ENCODE data around the gene SLC5A5.

Gene SLC5A5

DNA sequence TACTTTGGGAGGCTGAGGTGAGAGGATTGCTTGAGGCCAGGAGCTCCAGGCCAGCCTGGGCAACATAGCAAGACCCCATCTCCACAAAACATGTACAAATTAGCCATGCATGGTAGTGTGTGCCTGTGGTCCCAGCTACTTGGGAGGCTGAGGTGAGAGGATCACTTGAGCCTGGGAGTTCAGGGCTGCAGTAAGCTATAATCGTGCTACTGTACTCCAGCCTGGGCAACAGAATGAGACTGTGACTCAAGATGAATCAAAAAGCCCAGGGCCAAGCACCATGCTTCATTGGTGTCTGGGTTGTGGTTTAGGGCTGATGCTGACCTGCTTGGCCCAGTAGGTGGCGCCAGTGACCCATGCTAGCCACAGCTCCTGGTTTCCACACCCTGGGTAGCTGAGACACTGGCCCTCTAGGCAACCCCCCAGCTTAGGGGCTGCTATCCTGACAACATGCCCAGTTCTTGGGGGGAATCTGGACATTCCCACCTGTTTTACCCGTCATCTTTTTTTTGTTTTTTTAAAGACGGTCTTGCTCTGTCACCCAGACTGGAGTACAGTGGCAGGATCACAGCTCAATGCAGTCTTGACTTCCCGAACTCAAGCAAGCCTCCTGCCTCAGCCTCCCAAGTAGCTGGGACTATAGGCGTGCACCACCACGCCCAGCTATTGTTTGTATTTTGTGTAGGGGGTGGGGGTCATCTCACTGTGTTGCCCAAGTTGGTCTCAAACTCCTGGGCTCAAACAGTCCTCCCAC lies 66.5 kb downstream of the SLC5A5 start:
- Histone ChIP-seq H3K79me2 (ENCODE audit: control insufficient read depth, low read length) (peaks cover 26% of the 10 kb centered on the region), H3F3A (ENCODE audit: control insufficient read depth, insufficient read depth) (no peaks in the 10 kb centered on the region), H3K36me3 (ENCODE audit: control insufficient read depth, low read length) (peaks cover 28% of the 10 kb centered on the region), H3K9me2 (replicated peaks; ENCODE audit: control insufficient read depth, low read length) (no peaks in the 10 kb centered on the region), H3K4me2 (ENCODE audit: low read length) (no peak overlapping the region), H3K4me1 (ENCODE audit: control insufficient read depth, low read length) (peaks cover 10% of the 10 kb centered on the region), H3K9me3 (ENCODE audit: control insufficient read depth, insufficient read depth, low read length) (no peaks in the 10 kb centered on the region), H3K27me3 (ENCODE audit: control insufficient read depth, low read length) (no peaks in the 10 kb centered on the region), H4K20me1 (ENCODE audit: control insufficient read depth, insufficient read depth, low read depth, low read length) (no peaks in the 10 kb centered on the region), H3K27ac (ENCODE audit: low read depth, low read length) (no peak overlapping the region), H3K4me3 (ENCODE audit: low read length) (no peak overlapping the region)
- TF ChIP-seq EZH2phosphoT487 (IDR thresholded peaks at IDR 0.05; ENCODE audit: borderline replicate concordance, low read length): no peak
- TF ChIP-seq, protein P1, sequence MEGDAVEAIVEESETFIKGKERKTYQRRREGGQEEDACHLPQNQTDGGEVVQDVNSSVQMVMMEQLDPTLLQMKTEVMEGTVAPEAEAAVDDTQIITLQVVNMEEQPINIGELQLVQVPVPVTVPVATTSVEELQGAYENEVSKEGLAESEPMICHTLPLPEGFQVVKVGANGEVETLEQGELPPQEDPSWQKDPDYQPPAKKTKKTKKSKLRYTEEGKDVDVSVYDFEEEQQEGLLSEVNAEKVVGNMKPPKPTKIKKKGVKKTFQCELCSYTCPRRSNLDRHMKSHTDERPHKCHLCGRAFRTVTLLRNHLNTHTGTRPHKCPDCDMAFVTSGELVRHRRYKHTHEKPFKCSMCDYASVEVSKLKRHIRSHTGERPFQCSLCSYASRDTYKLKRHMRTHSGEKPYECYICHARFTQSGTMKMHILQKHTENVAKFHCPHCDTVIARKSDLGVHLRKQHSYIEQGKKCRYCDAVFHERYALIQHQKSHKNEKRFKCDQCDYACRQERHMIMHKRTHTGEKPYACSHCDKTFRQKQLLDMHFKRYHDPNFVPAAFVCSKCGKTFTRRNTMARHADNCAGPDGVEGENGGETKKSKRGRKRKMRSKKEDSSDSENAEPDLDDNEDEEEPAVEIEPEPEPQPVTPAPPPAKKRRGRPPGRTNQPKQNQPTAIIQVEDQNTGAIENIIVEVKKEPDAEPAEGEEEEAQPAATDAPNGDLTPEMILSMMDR (IDR thresholded peaks at IDR 0.05; ENCODE audit: low read depth, low read length, poor library complexity, severe bottlenecking): peak; percentile 94

DNA sequence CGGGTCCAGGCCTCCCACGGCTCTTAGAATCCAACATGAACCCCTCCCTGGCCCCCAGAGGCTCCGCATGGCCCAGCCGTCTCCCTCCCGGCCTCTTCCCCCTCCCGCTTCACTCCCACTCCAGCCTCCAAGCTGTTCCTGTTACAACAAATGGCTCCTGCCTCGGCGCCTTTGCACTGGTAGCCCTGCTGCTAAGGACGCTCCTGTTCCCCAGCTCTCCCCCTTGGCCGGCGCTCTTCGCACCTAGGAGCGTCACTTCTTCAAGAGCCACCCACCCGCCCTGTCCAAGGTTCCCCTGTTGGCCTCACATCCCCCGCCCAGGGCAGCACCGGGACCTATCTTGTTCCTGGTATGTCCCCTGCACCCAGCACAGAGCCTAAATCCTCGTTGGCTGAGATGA lies 70.4 kb downstream of the SLC5A5 start:
- no peaks in the 10 kb centered on the region for H3K27me3 ChIP-seq (ENCODE audit: control insufficient read depth, low read length)
- H3K9me3 ChIP-seq (ENCODE audit: control insufficient read depth, insufficient read depth, low read length): no peaks in the 10 kb centered on the region
- peaks cover 5% of the 10 kb centered on the region for H3F3A ChIP-seq (ENCODE audit: control insufficient read depth, insufficient read depth)
- no peak for TF ChIP-seq EZH2phosphoT487 (IDR thresholded peaks at IDR 0.05; ENCODE audit: borderline replicate concordance, low read length)
- TF ChIP-seq, protein P1 (IDR thresholded peaks at IDR 0.05; ENCODE audit: low read depth, low read length, poor library complexity, severe bottlenecking): no peak
- no peak overlapping the region for H3K27ac ChIP-seq (ENCODE audit: low read depth, low read length)
- peaks cover 34% of the 10 kb centered on the region for H3K36me3 ChIP-seq (ENCODE audit: control insufficient read depth, low read length)
- peaks cover 24% of the 10 kb centered on the region for H3K4me1 ChIP-seq (ENCODE audit: control insufficient read depth, low read length)
- H3K4me2 ChIP-seq (ENCODE audit: low read length): no peak overlapping the region
- H3K4me3 ChIP-seq (ENCODE audit: low read length): no peak overlapping the region
- H4K20me1 ChIP-seq (ENCODE audit: control insufficient read depth, insufficient read depth, low read depth, low read length): no peaks in the 10 kb centered on the region
- H3K9me2 ChIP-seq (replicated peaks; ENCODE audit: control insufficient read depth, low read length): no peaks in the 10 kb centered on the region
- peaks cover 7% of the 10 kb centered on the region for H3K79me2 ChIP-seq (ENCODE audit: control insufficient read depth, low read length)

DNA sequence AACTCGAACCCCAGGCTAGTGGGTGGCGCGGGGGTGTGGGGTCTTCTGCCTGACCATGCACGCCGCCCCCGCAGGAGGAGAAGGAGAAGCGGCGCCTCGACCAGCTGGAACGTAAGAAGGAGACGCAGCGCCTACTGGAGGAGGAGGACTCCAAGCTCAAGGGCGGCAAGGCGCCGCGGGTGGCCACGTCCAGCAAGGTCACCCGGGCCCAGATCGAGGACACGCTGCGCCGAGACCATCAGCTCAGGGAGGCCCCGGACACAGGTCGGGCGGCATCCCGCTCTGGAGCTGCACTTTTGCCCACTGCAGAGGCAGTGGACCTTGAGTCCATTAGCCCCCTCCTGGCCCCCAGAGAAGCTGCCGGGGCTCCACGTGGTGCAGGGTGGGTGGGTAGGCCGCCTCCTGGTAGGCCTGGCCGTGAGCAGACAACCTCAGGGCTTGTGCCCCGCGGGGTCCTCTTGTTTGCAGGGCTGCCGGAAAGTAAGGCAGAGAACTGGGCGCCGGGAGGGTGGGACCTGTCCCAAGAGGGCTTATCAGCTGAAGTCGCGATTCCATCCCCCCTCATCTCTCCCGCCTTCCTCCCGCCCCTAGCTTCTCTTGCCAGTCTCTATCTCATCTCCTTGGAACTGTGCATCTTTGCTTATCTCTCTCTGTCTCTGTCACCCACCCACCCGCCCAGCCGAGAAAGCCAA lies 71.0 kb downstream of the SLC5A5 start:
- H3K4me3 ChIP-seq (ENCODE audit: low read length): no peak overlapping the region
- H3K27ac ChIP-seq (ENCODE audit: low read depth, low read length): no peak overlapping the region
- peaks cover 7% of the 10 kb centered on the region for H3K79me2 ChIP-seq (ENCODE audit: control insufficient read depth, low read length)
- no peaks in the 10 kb centered on the region for H3K9me2 ChIP-seq (replicated peaks; ENCODE audit: control insufficient read depth, low read length)
- H3F3A ChIP-seq (ENCODE audit: control insufficient read depth, insufficient read depth): peaks cover 5% of the 10 kb centered on the region
- peaks cover 32% of the 10 kb centered on the region for H3K36me3 ChIP-seq (ENCODE audit: control insufficient read depth, low read length)
- H3K4me2 ChIP-seq (ENCODE audit: low read length): no peak overlapping the region
- no peaks in the 10 kb centered on the region for H3K9me3 ChIP-seq (ENCODE audit: control insufficient read depth, insufficient read depth, low read length)
- TF ChIP-seq EZH2phosphoT487 (IDR thresholded peaks at IDR 0.05; ENCODE audit: borderline replicate concordance, low read length): no peak
- TF ChIP-seq, protein P1 (IDR thresholded peaks at IDR 0.05; ENCODE audit: low read depth, low read length, poor library complexity, severe bottlenecking): no peak
- no peaks in the 10 kb centered on the region for H3K27me3 ChIP-seq (ENCODE audit: control insufficient read depth, low read length)
- H4K20me1 ChIP-seq (ENCODE audit: control insufficient read depth, insufficient read depth, low read depth, low read length): no peaks in the 10 kb centered on the region
- peaks cover 28% of the 10 kb centered on the region for H3K4me1 ChIP-seq (ENCODE audit: control insufficient read depth, low read length)

Data from DOHH2 (cell line).